H1 (cell line): ENCODE measurements around the gene TSPEAR. TPM values are rescaled to one million over a fixed set of nuclear protein-coding genes. Genes with fewer than 3 reads are reported as not detected.
A peak's percentile ranks its signal among the peaks of the same experiment; 100 is the strongest.

Experiments
- CTCF ChIA-PET: fragments of 300-600 bp; sonication (Branson Sonifier 250); formaldehyde crosslinking; loops from one replicate; lab custom pipeline; 2021; ENCODE audit not compliant: partially characterized antibody; lab: Charles Lee
- POLR2A ChIA-PET: fragments of 300-600 bp; sonication (Branson Sonifier 250); formaldehyde crosslinking; loops from one replicate; lab custom pipeline; 2021; ENCODE audit warnings: inconsistent platforms; ENCODE audit not compliant: partially characterized antibody; lab: Charles Lee
- DNase-seq, 2 experiments: peaks; one replicate each; pipeline versions ENCODE4 v3.0.0 to v3.0.0-alpha.2; 2010 to 2022; ENCODE audit warnings: low spot score in 2 of 2, low read depth in 1 of 2, mixed read lengths in 1 of 2
- FAIRE-seq: peaks from 2 replicates; lab custom pipeline; 2011; peaks lifted over from hg19 to GRCh38; lab: Jason Lieb, UNC
- H2AFZ ChIP-seq: 2 replicates; pipeline ENCODE4 v1.8.1; 2012; ENCODE audit warnings: low read length, inconsistent platforms
- H2AK5ac ChIP-seq: 2 replicates; pipeline ENCODE4 v1.6.1; 2013; ENCODE audit warnings: low read depth, low read length
- H2BK120ac ChIP-seq: replicated peaks from 2 replicates; pipeline ENCODE3; 2013; ENCODE audit warnings: low read depth, low read length, inconsistent platforms
- H2BK12ac ChIP-seq: 2 replicates; pipeline ENCODE4 v1.6.1; 2013; ENCODE audit warnings: low read depth, low read length
- H2BK15ac ChIP-seq: 2 replicates; pipeline ENCODE4 v1.6.1; 2013; ENCODE audit warnings: low read length
- H2BK20ac ChIP-seq: 2 replicates; pipeline ENCODE4 v1.6.1; 2013; ENCODE audit warnings: low read length
- H2BK5ac ChIP-seq: 2 replicates; pipeline ENCODE4 v1.6.1; 2013; ENCODE audit warnings: low read depth, low read length
- H3K14ac ChIP-seq: 2 replicates; pipeline ENCODE4 v1.6.1; 2013; ENCODE audit warnings: inconsistent platforms; ENCODE audit not compliant: insufficient read length
- H3K18ac ChIP-seq: 2 replicates; pipeline ENCODE4 v1.6.1; 2013; ENCODE audit warnings: low read length; ENCODE audit errors: extremely low read depth
- H3K23ac ChIP-seq: 2 replicates; pipeline ENCODE4 v1.6.1; 2013; ENCODE audit warnings: inconsistent platforms; ENCODE audit not compliant: insufficient read length
- H3K23me2 ChIP-seq: 2 replicates; pipeline ENCODE4 v1.6.1; 2013; ENCODE audit warnings: low read depth, low read length
- H3K27ac ChIP-seq: 2 replicates; pipeline ENCODE4 v1.6.1; 2011; ENCODE audit warnings: low read depth, low read length, inconsistent platforms
- H3K27me3 ChIP-seq, 4 experiments: replicated peaks in 1 of 4; 1 replicate in 1 of 4; 2 replicates in 3 of 4; pipeline versions ENCODE4 v1.6.1 to v1.8.1; 2011 to 2013; ENCODE audit warnings: low read length in 3 of 4, mild to moderate bottlenecking in 3 of 4, inconsistent platforms in 2 of 4, mixed read lengths in 2 of 4, moderate library complexity in 1 of 4; ENCODE audit not compliant: control insufficient read depth in 3 of 4, insufficient read depth in 3 of 4; ENCODE audit errors: extremely low read depth in 1 of 4
- H3K36me3 ChIP-seq, 4 experiments: 2 replicates each; pipeline versions ENCODE4 v1.6.1 to v1.8.1; 2011 to 2013; ENCODE audit warnings: mild to moderate bottlenecking in 4 of 4, low read length in 3 of 4, moderate library complexity in 2 of 4, control low read depth in 1 of 4, inconsistent platforms in 1 of 4; ENCODE audit not compliant: insufficient read depth in 4 of 4, control insufficient read depth in 2 of 4
- H3K4ac ChIP-seq: replicated peaks from 2 replicates; pipeline ENCODE3; 2013; ENCODE audit warnings: low read length, low read depth, mixed read lengths, inconsistent platforms; ENCODE audit not compliant: insufficient read length
- H3K4me1 ChIP-seq, 4 experiments: replicated peaks in 1 of 4; 1 replicate in 1 of 4; 2 replicates in 3 of 4; pipeline versions ENCODE4 v1.6.1 to v1.8.1; 2011 to 2013; ENCODE audit warnings: low read length in 3 of 4, inconsistent platforms in 2 of 4, mixed read lengths in 1 of 4; ENCODE audit not compliant: insufficient read depth in 4 of 4, control insufficient read depth in 3 of 4
- H3K4me2 ChIP-seq, 2 experiments: 2 replicates each; pipeline versions ENCODE4 v1.6.1 to v1.8.1; 2011 to 2013; ENCODE audit warnings: low read depth in 2 of 2, low read length in 2 of 2, control low read depth in 1 of 2, inconsistent platforms in 1 of 2, mild to moderate bottlenecking in 1 of 2; ENCODE audit not compliant: insufficient read depth in 1 of 2
- H3K4me3 ChIP-seq, 4 experiments: fragments of 200-600, 300-600 bp in 1 of 4; sonication (generic), shearing (Covaris generic), sonication (Bioruptor Twin) in 1 of 4; 2 replicates each; pipeline versions ENCODE4 v1.5.1 to v1.8.1; 2011 to 2016; ENCODE audit warnings: low read length in 4 of 4, low read depth in 3 of 4, control low read depth in 2 of 4, inconsistent platforms in 2 of 4, mild to moderate bottlenecking in 2 of 4, mixed read lengths in 1 of 4, moderate library complexity in 1 of 4; ENCODE audit not compliant: insufficient read depth in 2 of 4; ENCODE audit errors: extremely low read depth in 1 of 4
- H3K56ac ChIP-seq: replicated peaks from 2 replicates; pipeline ENCODE3; 2013; ENCODE audit warnings: low read depth, mild to moderate bottlenecking, mixed read lengths, low read length, inconsistent platforms; ENCODE audit not compliant: insufficient read length
- H3K79me1 ChIP-seq: 2 replicates; pipeline ENCODE4 v1.6.1; 2013; ENCODE audit warnings: low read depth, low read length, control low read depth
- H3K79me2 ChIP-seq, 2 experiments: 2 replicates each; pipeline versions ENCODE4 v1.6.1 to v1.8.1; 2012 to 2013; ENCODE audit warnings: low read length in 2 of 2, mild to moderate bottlenecking in 2 of 2, inconsistent platforms in 1 of 2; ENCODE audit not compliant: insufficient read depth in 2 of 2, control insufficient read depth in 1 of 2
- H3K9ac ChIP-seq, 4 experiments: replicated peaks in 1 of 4; 1 replicate in 1 of 4; 2 replicates in 3 of 4; pipeline versions ENCODE4 v1.6.1 to v1.8.1; 2011 to 2013; ENCODE audit warnings: low read depth in 3 of 4, low read length in 3 of 4, control low read depth in 2 of 4, mild to moderate bottlenecking in 2 of 4, moderate library complexity in 2 of 4, inconsistent platforms in 1 of 4; ENCODE audit errors: extremely low read depth in 1 of 4
- H3K9me3 ChIP-seq, 2 experiments: 2 replicates each; pipeline versions ENCODE4 v1.6.1 to v1.8.1; 2012 to 2013; ENCODE audit warnings: mild to moderate bottlenecking in 2 of 2, moderate library complexity in 2 of 2, control low read depth in 1 of 2, inconsistent platforms in 1 of 2, low read depth in 1 of 2, low read length in 1 of 2, mixed read lengths in 1 of 2; ENCODE audit not compliant: insufficient read depth in 2 of 2
- H4K20me1 ChIP-seq, 2 experiments: replicated peaks in 1 of 2; 2 replicates each; pipeline versions ENCODE3 to v1.8.1; 2011 to 2013; ENCODE audit warnings: inconsistent platforms in 2 of 2, low read length in 2 of 2, mild to moderate bottlenecking in 1 of 2; ENCODE audit not compliant: insufficient read depth in 2 of 2, control insufficient read depth in 1 of 2
- H4K5ac ChIP-seq: 2 replicates; pipeline ENCODE4 v1.6.1; 2013; ENCODE audit warnings: low read length, low read depth, mixed read lengths, inconsistent platforms; ENCODE audit not compliant: insufficient read length
- H4K8ac ChIP-seq: 2 replicates; pipeline ENCODE4 v1.8.0; 2013; ENCODE audit warnings: mild to moderate bottlenecking, moderate library complexity, low read length, inconsistent platforms; ENCODE audit not compliant: insufficient read depth; ENCODE audit errors: extremely low read depth
- H4K91ac ChIP-seq: replicated peaks from 2 replicates; pipeline ENCODE3; 2013; ENCODE audit warnings: low read length, mixed read lengths, inconsistent platforms; ENCODE audit not compliant: insufficient read length
- ASH2L ChIP-seq: fragments of 200-600, 300-600 bp; sonication (generic); IDR thresholded peaks from one replicate; pipeline ENCODE4 v1.7.1; 2017; ENCODE audit warnings: low read length
- BACH1 ChIP-seq: IDR thresholded peaks from 2 replicates; pipeline ENCODE4 v1.6.1; 2012; ENCODE audit warnings: low read length, improper control_type of control experiment
- CHD1 ChIP-seq: IDR thresholded peaks from 2 replicates; pipeline ENCODE4 v1.6.1; 2012; ENCODE audit warnings: low read depth, low read length, improper control_type of control experiment
- CHD2 ChIP-seq: IDR thresholded peaks from 2 replicates; pipeline ENCODE4 v1.6.1; 2012; ENCODE audit warnings: low read length, improper control_type of control experiment
- EGR1 ChIP-seq: IDR thresholded peaks from 2 replicates; pipeline ENCODE4 v1.6.1; 2011; ENCODE audit warnings: low read depth, low read length, borderline replicate concordance
- HDAC2 ChIP-seq, 2 experiments: fragments of 300-600 bp in 1 of 2; sonication (generic) in 1 of 2; IDR thresholded peaks; 2 replicates each; pipeline ENCODE4 v1.6.1; 2011 to 2012; ENCODE audit warnings: low read depth in 2 of 2, low read length in 2 of 2, mild to moderate bottlenecking in 2 of 2, moderate library complexity in 2 of 2, borderline replicate concordance in 1 of 2, inconsistent platforms in 1 of 2
- PHF8 ChIP-seq: fragments of 200-600 bp; sonication (generic); conservative IDR thresholded peaks from 2 replicates; pipeline ENCODE4 v1.7.1; 2012; ENCODE audit warnings: low read depth, mild to moderate bottlenecking, inconsistent platforms, low read length, moderate library complexity
- POU5F1 ChIP-seq: IDR thresholded peaks from 2 replicates; pipeline ENCODE4 v1.6.1; 2011; ENCODE audit warnings: low read depth, mild to moderate bottlenecking, low read length, moderate library complexity
- SIX5 ChIP-seq: IDR thresholded peaks from 2 replicates; pipeline ENCODE4 v1.6.1; 2011; ENCODE audit warnings: mild to moderate bottlenecking, low read depth, low read length
- SP2 ChIP-seq: IDR thresholded peaks from 2 replicates; pipeline ENCODE4 v1.6.1; 2012; ENCODE audit warnings: mild to moderate bottlenecking, low read length, inconsistent platforms
- SUZ12 ChIP-seq: fragments of 200-600 bp; sonication (generic); IDR thresholded peaks from 2 replicates; pipeline ENCODE4 v1.6.1; 2012; ENCODE audit warnings: mild to moderate bottlenecking, inconsistent platforms, low read length, moderate library complexity, mixed read lengths
- USF2 ChIP-seq: IDR thresholded peaks from 2 replicates; pipeline ENCODE4 v1.6.1; 2011; ENCODE audit warnings: low read length, improper control_type of control experiment
- WGBS, 2 experiments: shearing (Covaris generic) in 1 of 2; methylation state at CpG; one replicate each; pipeline versions ENCODE4 v1.1.6 to v1.1.7; 2013 to 2015; ENCODE audit warnings: low lambda C conversion rate in 2 of 2, mixed read lengths in 2 of 2, inconsistent platforms in 1 of 2, low coverage in 1 of 2, missing lambda C conversion rate in 1 of 2; ENCODE audit not compliant: insufficient replicate concordance in 2 of 2, insufficient coverage in 1 of 2, insufficient read length in 1 of 2; ENCODE audit errors: extremely low coverage in 1 of 2, missing lambda C conversion rate in 1 of 2; 5-methylcytosine and 5-hydroxymethylcytosine counted together
- polyA plus RNA-seq, 7 experiments: library from polyadenylated mRNA; depleted of rRNA in 3 of 7; stranded (reverse) in 5 of 7; unstranded in 2 of 7; fragments of >200 nt in 5 of 7; fragments of 200-250 nt in 2 of 7; gene quantifications; 1 replicate in 5 of 7; 2 replicates in 1 of 7; 4 replicates in 1 of 7; pipeline versions ENCODE4 v1.2.1 to v1.2.3, GENCODE V29; 2011 to 2013; ENCODE audit warnings: missing spikeins in 2 of 7, mixed read lengths in 2 of 7
- total RNA-seq: library from RNA; stranded (reverse); fragmentation: NEBNext Ultra II Directional; extraction: Animal tissue kit (Norgen Biotek cat#: 25700); gene quantifications from 2 replicates; pipeline ENCODE4 v1.2.1, GENCODE V29; 2021

The TSPEAR gene
- total and polyA plus RNA-seq, 2 of the 8 experiments (the other 6 are each of a cell fraction or from before 2014, with no cell fraction given): 0.58 to 0.89 TPM

- no peak for DNase-seq
- Histone ChIP-seq H2BK12ac (0 out of 2 replicates have a peak overlapping the region, but pooled peaks have one; percentile 39), H2AFZ (no peak overlapping the region), H3K23ac (no peak overlapping the region), H3K4me3 (no peak overlapping the region), H4K8ac (no peak overlapping the region; the same call in 1 of the 2 replicates), H3K79me1 (no peaks in the 10 kb centered on the region), H3K18ac (no peak overlapping the region), H3K4me1 (peaks cover 0 to 3% (median 0%) of the 10 kb centered on the region in 4 experiments; a peak in 1 of 7 replicates), H3K9me3 (no peaks in the 10 kb centered on the region), H3K4ac (no peak overlapping the region), H2BK120ac (no peak overlapping the region), H3K4me2 (no peak overlapping the region), H3K27me3 (no peaks in the 10 kb centered on the region), H4K5ac (no peak overlapping the region), H3K36me3 (no peaks in the 10 kb centered on the region), H4K91ac (no peak overlapping the region), H3K9ac (no peak overlapping the region), H3K27ac (no peak overlapping the region), H2BK5ac (0 out of 2 replicates have a peak overlapping the region, but pooled peaks have one; percentile 44), H3K56ac (no peak overlapping the region), H4K20me1 (peaks cover 0 to 2% of the 10 kb centered on the region in 2 experiments), H3K23me2 (peaks cover 4% of the 10 kb centered on the region; the same call in 1 of the 2 replicates), H2BK20ac (no peak overlapping the region), H2BK15ac (no peak overlapping the region), H3K14ac (no peak overlapping the region), H2AK5ac (peak overlapping the region; percentile 48; the same call in 1 of the 2 replicates), H3K79me2 (no peaks in the 10 kb centered on the region)
- CTCF ChIA-PET: interaction anchor here (0.7 to 1.7 kb wide), 7 partner anchors 10 to 253 kb away, joined by 3 to 10 read pairs (median 4); no protein-coding TSS in a partner anchor
- POLR2A ChIA-PET: interaction anchor here (0.8 to 1.0 kb wide), 2 partner anchors 10 to 15 kb away, joined by 3 read pairs; no protein-coding TSS in a partner anchor
- no peak for FAIRE-seq
- 88% methylated on average over 23 of the region's 23 CpGs; no CpG with 5 or more reads in 1 of the 2 experiments for WGBS, 2 experiments
- TF ChIP-seq HDAC2 (IDR thresholded peaks at IDR 0.05; ENCODE audit: borderline replicate concordance in 1 of 2, low read depth in 2 of 2, low read length in 2 of 2): no peak
- TF ChIP-seq SIX5: no peak
- no peak for TF ChIP-seq BACH1
- no peak for TF ChIP-seq EGR1
- no peak for TF ChIP-seq CHD2
- no peak for TF ChIP-seq ASH2L
- TF ChIP-seq SP2: no peak
- TF ChIP-seq USF2: no peak
- no peak for TF ChIP-seq CHD1
- TF ChIP-seq PHF8: no peak
- TF ChIP-seq POU5F1: no peak
- no peak for TF ChIP-seq SUZ12
Measured at GRCh38 chr21:44530903-44531605, 180.3 kb downstream of the TSPEAR start.
